PC-9 (cell line): ENCODE results near the gene MBNL2. TPM values are rescaled to one million over a fixed set of nuclear protein-coding genes. Genes with fewer than 3 reads are reported as not detected.

ENCODE experiments used
- BruUV-seq: library from RNA; stranded (reverse); fragments of 400-500 nt; replicated peaks from 2 replicates; lab custom pipeline; 2021; lab: Mats Ljungman, UMichigan
- CTCF ChIA-PET: fragments of 300-600 bp; sonication (Branson Sonifier 250); formaldehyde crosslinking; loops from one replicate; lab custom pipeline; 2022; ENCODE audit warnings: antibody characterized with exemption; lab: Charles Lee
- POLR2A ChIA-PET: fragments of 300-600 bp; sonication (Branson Sonifier 250); formaldehyde crosslinking; loops from one replicate; lab custom pipeline; 2022; ENCODE audit warnings: antibody characterized with exemption; ENCODE audit not compliant: unreplicated experiment; lab: Charles Lee
- DNase-seq, 2 experiments: peaks; one replicate each; pipeline versions ENCODE4 v3.0.0 to v3.0.0-alpha.2; 2015 to 2022; ENCODE audit warnings: mixed read lengths in 1 of 2
- H2AFZ ChIP-seq: fragments of 200-600 bp; sonication (generic); 2 replicates; pipeline ENCODE4 v1.8.1; 2017; ENCODE audit warnings: antibody characterized with exemption
- H3F3A ChIP-seq: fragments of 200-600 bp; sonication (generic); 2 replicates; pipeline ENCODE4 v1.8.1; 2017; ENCODE audit warnings: antibody characterized with exemption, mild to moderate bottlenecking, low read depth; ENCODE audit not compliant: insufficient read depth
- H3K27ac ChIP-seq: fragments of 200-600 bp; sonication (generic); 2 replicates; pipeline ENCODE4 v1.6.1; 2016; ENCODE audit warnings: mixed run types
- H3K27me3 ChIP-seq: fragments of 200-600 bp; sonication (generic); 2 replicates; pipeline ENCODE4 v1.6.1; 2016; ENCODE audit warnings: low read depth, mixed run types; ENCODE audit not compliant: insufficient read depth
- H3K36me3 ChIP-seq: fragments of 200-600 bp; sonication (generic); 2 replicates; pipeline ENCODE4 v1.6.1; 2016; ENCODE audit warnings: low read depth, mixed run types
- H3K4me1 ChIP-seq: fragments of 200-600 bp; sonication (generic); replicated peaks from 2 replicates; pipeline ENCODE4 v1.6.1; 2016; ENCODE audit warnings: mixed run types; ENCODE audit not compliant: insufficient read depth
- H3K4me2 ChIP-seq: fragments of 200-600 bp; sonication (generic); 2 replicates; pipeline ENCODE4 v1.6.1; 2017; ENCODE audit warnings: mixed run types
- H3K4me3 ChIP-seq: fragments of 200-600 bp; sonication (generic); 2 replicates; pipeline ENCODE4 v1.6.1; 2016; ENCODE audit warnings: mixed run types
- H3K79me2 ChIP-seq: fragments of 200-600 bp; sonication (generic); 2 replicates; pipeline ENCODE4 v1.6.1; 2017; ENCODE audit warnings: low read depth, mixed run types
- H3K9me2 ChIP-seq: fragments of 200-600 bp; sonication (generic); 2 replicates; pipeline ENCODE4 v1.8.1; 2017; ENCODE audit warnings: mild to moderate bottlenecking; ENCODE audit not compliant: insufficient read depth
- H3K9me3 ChIP-seq: fragments of 200-600 bp; sonication (generic); 2 replicates; pipeline ENCODE4 v1.8.1; 2016; ENCODE audit warnings: low read depth; ENCODE audit not compliant: insufficient read depth
- H4K20me1 ChIP-seq: fragments of 200-600 bp; sonication (generic); 2 replicates; pipeline ENCODE4 v1.8.1; 2017; ENCODE audit not compliant: insufficient read depth
- CTCF ChIP-seq: fragments of 200-600 bp; sonication (generic); conservative IDR thresholded peaks from 2 replicates; pipeline ENCODE4 v1.6.1; 2017; ENCODE audit warnings: mixed run types, antibody characterized with exemption, mild to moderate bottlenecking, moderate library complexity
- EZH2 ChIP-seq: fragments of 200-600 bp; sonication (generic); IDR thresholded peaks from 2 replicates; pipeline ENCODE4 v1.8.0; 2017; ENCODE audit warnings: antibody characterized with exemption, low read depth
- intact Hi-C: fragments of 100-400 bp; cut with micrococcal nuclease; formaldehyde crosslinking; loops from one replicate; pipeline ENCODE4 v1.10.0; 2022; ENCODE audit not compliant: unreplicated experiment
- total RNA-seq: library from RNA; stranded (reverse); gene quantifications from 2 replicates; pipeline ENCODE4 v1.2.3, GENCODE V29; 2021

The MBNL2 gene
- total RNA-seq, 1 experiment from 2014 or later, result 91.3 TPM

- peaks cover 98% of the 10 kb centered on the region for H3K79me2 ChIP-seq
- H3K4me3 ChIP-seq, result no peak overlapping the region
- ChIA-PET CTCF (no interaction called here), POLR2A (interaction anchor here (0.6 kb wide), 1 partner anchor 1253 kb away, joined by 5 read pairs; no protein-coding TSS in a partner anchor)
- BruUV-seq, result no TSS peak
- H3K9me2 ChIP-seq, result no peaks in the 10 kb centered on the region
- H3K36me3 ChIP-seq, result peaks cover 25% of the 10 kb centered on the region; the same call in 1 of the 2 replicates
- TF ChIP-seq EZH2, result no peak
- no peak for TF ChIP-seq CTCF
- H3K4me1 ChIP-seq, result no peaks in the 10 kb centered on the region
- no peak overlapping the region for H2AFZ ChIP-seq
- H3K27ac ChIP-seq, result no peak overlapping the region
- no peaks in the 10 kb centered on the region; the same call in 1 of the 2 replicates for H3F3A ChIP-seq
- intact Hi-C loops, result no loop called here
- no peak overlapping the region for H3K4me2 ChIP-seq
- no peaks in the 10 kb centered on the region for H3K27me3 ChIP-seq
- H3K9me3 ChIP-seq, result no peaks in the 10 kb centered on the region
- H4K20me1 ChIP-seq, result peaks cover 92% of the 10 kb centered on the region
- no peak for DNase-seq
Observed at GRCh38 chr13:97317933-97318332, 95.8 kb downstream of the MBNL2 start.

- H3K4me1 ChIP-seq, result no peaks in the 10 kb centered on the region
- H3K4me3 ChIP-seq, result no peak overlapping the region
- peaks cover 92% of the 10 kb centered on the region for H4K20me1 ChIP-seq
- no peak for TF ChIP-seq CTCF
- no peak for TF ChIP-seq EZH2
- H3K27ac ChIP-seq, result no peak overlapping the region
- peaks cover 98% of the 10 kb centered on the region for H3K79me2 ChIP-seq
- BruUV-seq, result no TSS peak
- H3K4me2 ChIP-seq, result no peak overlapping the region
- no peaks in the 10 kb centered on the region for H3K9me2 ChIP-seq
- POLR2A ChIA-PET, result interaction anchor here (0.6 kb wide), 1 partner anchor 1253 kb away, joined by 5 read pairs; no protein-coding TSS in a partner anchor
- no peaks in the 10 kb centered on the region for H3K9me3 ChIP-seq
- no peaks in the 10 kb centered on the region; the same call in 1 of the 2 replicates for H3F3A ChIP-seq
- DNase-seq, result no peak
- no peaks in the 10 kb centered on the region for H3K27me3 ChIP-seq
- intact Hi-C loops, result no loop called here
- no peak overlapping the region for H2AFZ ChIP-seq
- peaks cover 20% of the 10 kb centered on the region; the same call in 1 of the 2 replicates for H3K36me3 ChIP-seq
- CTCF ChIA-PET, result no interaction called here
Observed at GRCh38 chr13:97318532-97318931, 96.4 kb downstream of the MBNL2 start.

GRCh38 chr13:97319113-97319720 lies 97.1 kb downstream of the MBNL2 start:
- H3K4me1 ChIP-seq, result no peaks in the 10 kb centered on the region
- BruUV-seq, result no TSS peak
- peaks cover 17% of the 10 kb centered on the region; the same call in 1 of the 2 replicates for H3K36me3 ChIP-seq
- ChIA-PET POLR2A (no interaction called here), CTCF (no interaction called here)
- TF ChIP-seq EZH2 (no peak), CTCF (no peak)
- H3K27me3 ChIP-seq, result no peaks in the 10 kb centered on the region
- H3K4me2 ChIP-seq, result no peak overlapping the region
- no peaks in the 10 kb centered on the region for H3K9me2 ChIP-seq
- no peaks in the 10 kb centered on the region for H3K9me3 ChIP-seq
- H3K79me2 ChIP-seq, result peaks cover 96% of the 10 kb centered on the region
- H3K27ac ChIP-seq, result no peak overlapping the region
- intact Hi-C loops, result no loop called here
- H3F3A ChIP-seq, result peaks cover 6% of the 10 kb centered on the region; the same call in 1 of the 2 replicates
- DNase-seq, result no peak
- no peak overlapping the region for H3K4me3 ChIP-seq
- peaks cover 92% of the 10 kb centered on the region for H4K20me1 ChIP-seq
- no peak overlapping the region for H2AFZ ChIP-seq
